ENCODE data around the gene IRF2.
"Not testable (repeated sequence)": the region's sequence is repeated elsewhere in the genome, so short reads cannot be mapped to it uniquely, and the experiment has no call there.

IRF2 gene

GRCh38 chr4:184395451-184395917 is 78.9 kb downstream of the IRF2 start:
- FAIRE-seq (no peak), DNase-seq (ENCODE audit: insufficient read length, low spot score) (no peak)

- no peak for FAIRE-seq
- no peak for DNase-seq (ENCODE audit: insufficient read length, low spot score)
These were observed 81.4 kb downstream of the IRF2 start for GRCh38 chr4:184392748-184393559.

GRCh38 chr4:184392316-184392715 is 82.0 kb downstream of the IRF2 start:
- FAIRE-seq (no peak), DNase-seq (ENCODE audit: insufficient read length, low spot score) (no peak)

GRCh38 chr4:184389978-184390900 is 84.1 kb downstream of the IRF2 start:
- FAIRE-seq (no peak), DNase-seq (ENCODE audit: insufficient read length, low spot score) (no peak)

GRCh38 chr4:184388106-184388505 is 86.2 kb downstream of the IRF2 start:
- FAIRE-seq: no peak
- DNase-seq (ENCODE audit: insufficient read length, low spot score): no peak

- FAIRE-seq (no peak), DNase-seq (ENCODE audit: insufficient read length, low spot score) (no peak)
These were observed 87.0 kb downstream of the IRF2 start for GRCh38 chr4:184387351-184387750.

- DNase-seq (ENCODE audit: insufficient read length, low spot score): no peak
- FAIRE-seq: no peak
These were observed 88.0 kb downstream of the IRF2 start for GRCh38 chr4:184386271-184386781.

- DNase-seq (ENCODE audit: insufficient read length, low spot score) (no peak), FAIRE-seq (no peak)
These were observed 88.6 kb downstream of the IRF2 start for GRCh38 chr4:184385705-184386141.

GRCh38 chr4:184384810-184385557 is 89.4 kb downstream of the IRF2 start:
- peak; percentile 67 for FAIRE-seq
- no peak for DNase-seq (ENCODE audit: insufficient read length, low spot score)

- DNase-seq (ENCODE audit: insufficient read length, low spot score) (peak; percentile 48), FAIRE-seq (peak; percentile 87)
These were observed 90.1 kb downstream of the IRF2 start for GRCh38 chr4:184384056-184384809.

GRCh38 chr4:184383497-184384055 is 90.8 kb downstream of the IRF2 start:
- DNase-seq (ENCODE audit: insufficient read length, low spot score): peak; percentile 81
- peak; percentile 71 for FAIRE-seq

- DNase-seq (ENCODE audit: insufficient read length, low spot score) (no peak), FAIRE-seq (no peak)
These were observed 92.0 kb downstream of the IRF2 start for GRCh38 chr4:184382189-184382846.

- DNase-seq (ENCODE audit: insufficient read length, low spot score): no peak
- no peak for FAIRE-seq
These were observed 93.6 kb downstream of the IRF2 start for GRCh38 chr4:184380707-184381106.

- not testable (repeated sequence) for FAIRE-seq; DNase-seq (ENCODE audit: insufficient read length, low spot score)
These were observed 94.1 kb downstream of the IRF2 start for GRCh38 chr4:184380214-184380613.

GRCh38 chr4:184376923-184377322 is 97.4 kb downstream of the IRF2 start:
- FAIRE-seq (no peak), DNase-seq (ENCODE audit: insufficient read length, low spot score) (no peak)

- FAIRE-seq: no peak
- no peak for DNase-seq (ENCODE audit: insufficient read length, low spot score)
These were observed 98.1 kb downstream of the IRF2 start for GRCh38 chr4:184376126-184376838.

- DNase-seq (ENCODE audit: insufficient read length, low spot score); FAIRE-seq: not testable (repeated sequence)
These were observed 98.7 kb downstream of the IRF2 start for GRCh38 chr4:184375623-184376022.

GRCh38 chr4:184375027-184375426 is 99.3 kb downstream of the IRF2 start:
- DNase-seq (ENCODE audit: insufficient read length, low spot score): no peak
- no peak for FAIRE-seq
